ENCODE results near the gene NAA40.

Gene NAA40

GRCh38 chr11:63993100-63993499, 54.3 kb downstream of the NAA40 start:
- no peak for FAIRE-seq

- no peak for FAIRE-seq
These were observed 55.2 kb downstream of the NAA40 start for GRCh38 chr11:63993993-63994392.

GRCh38 chr11:63996512-63996911, 57.7 kb downstream of the NAA40 start:
- FAIRE-seq = no peak

GRCh38 chr11:63997104-63997700, 58.4 kb downstream of the NAA40 start:
- FAIRE-seq = no peak

- no peak for FAIRE-seq
These were observed 59.1 kb downstream of the NAA40 start for GRCh38 chr11:63997801-63998337.

- FAIRE-seq = no peak
These were observed 60.0 kb downstream of the NAA40 start for GRCh38 chr11:63998558-63999348.

- no peak for FAIRE-seq
These were observed 60.7 kb downstream of the NAA40 start for GRCh38 chr11:63999349-64000025.

- FAIRE-seq = no peak
These were observed 61.4 kb downstream of the NAA40 start for GRCh38 chr11:64000026-64000739.

GRCh38 chr11:64000740-64001483, 62.1 kb downstream of the NAA40 start:
- no peak for FAIRE-seq

GRCh38 chr11:64001484-64002420, 63.0 kb downstream of the NAA40 start:
- FAIRE-seq = no peak

GRCh38 chr11:64003807-64004589, 65.2 kb downstream of the NAA40 start:
- FAIRE-seq = no peak

GRCh38 chr11:64004590-64004984, 65.8 kb downstream of the NAA40 start:
- no peak for FAIRE-seq

GRCh38 chr11:64005691-64006090, 66.9 kb downstream of the NAA40 start:
- no peak for FAIRE-seq

GRCh38 chr11:64006398-64006797, 67.6 kb downstream of the NAA40 start:
- FAIRE-seq = no peak
